ENCODE measurements around the gene CLEC4G.

- TF ChIP-seq CTCF (IDR thresholded peaks at IDR 0.05) (no peak), POLR2A (IDR thresholded peaks at IDR 0.05) (no peak)
These were observed 30.1 kb downstream of the CLEC4G start, which contains the start of gene FCER2 for GRCh38 chr19:7701654-7702457.
